ENCODE data around the gene MBP. TPM values are rescaled to one million over a fixed set of nuclear protein-coding genes. Genes with fewer than 3 reads are reported as not detected.
A peak's percentile ranks its signal among the peaks of the same experiment; 100 is the strongest.

MBP gene
- total RNA-seq, 4 donors from 2014 or later = 44.0 to 68.0 (median 60.2) TPM

- H3K27ac ChIP-seq = no peak overlapping the region
- WGBS, 2 donors = 88 to 90% methylated on average over 43 of the region's 43 CpGs
- H3K4me1 ChIP-seq = peaks cover 26 to 45% of the 10 kb centered on the region in 2 donors
- TF ChIP-seq POLR2A (IDR thresholded peaks at IDR 0.05) (no peak), CTCF (IDR thresholded peaks at IDR 0.05) (no peak)
- no peak overlapping the region for H3K4me3 ChIP-seq (replicated peaks in 1 of 3)
- intact Hi-C loops (cut with DNase I) = no loop called here
- H3K36me3 ChIP-seq = no peaks in the 10 kb centered on the region
- H3K27me3 ChIP-seq = no peaks in the 10 kb centered on the region
- H3K9me3 ChIP-seq = no peaks in the 10 kb centered on the region
- DNase-seq = no peak
Measured at GRCh38 chr18:77111951-77112746, 20.4 kb downstream of the MBP start.

- TF ChIP-seq POLR2A (IDR thresholded peaks at IDR 0.05) (no peak), CTCF (IDR thresholded peaks at IDR 0.05) (no peak)
- Histone ChIP-seq H3K27me3 (no peaks in the 10 kb centered on the region), H3K36me3 (no peaks in the 10 kb centered on the region), H3K27ac (peak overlapping the region in 1 of 3 donors; percentile 36), H3K4me3 (replicated peaks in 1 of 3) (no peak overlapping the region), H3K9me3 (no peaks in the 10 kb centered on the region), H3K4me1 (peaks cover 33 to 52% of the 10 kb centered on the region in 2 donors)
- intact Hi-C loops (cut with DNase I) = no loop called here
- 80 to 83% methylated on average over 9 to 10 of the region's 11 CpGs for WGBS, 2 donors
- no peak for DNase-seq
Measured at GRCh38 chr18:77111449-77111848, 21.1 kb downstream of the MBP start.

- Histone ChIP-seq H3K27ac (peak overlapping the region in 1 of 3 donors; percentile 36), H3K27me3 (no peaks in the 10 kb centered on the region), H3K36me3 (no peaks in the 10 kb centered on the region), H3K4me3 (replicated peaks in 1 of 3) (no peak overlapping the region), H3K9me3 (no peaks in the 10 kb centered on the region), H3K4me1 (peaks cover 38 to 53% of the 10 kb centered on the region in 2 donors)
- intact Hi-C loops (cut with DNase I) = no loop called here
- no peak for DNase-seq
- WGBS, 2 donors = 94 to 95% methylated on average over 14 of the region's 14 CpGs
- no peak for TF ChIP-seq POLR2A (IDR thresholded peaks at IDR 0.05)
- TF ChIP-seq CTCF (IDR thresholded peaks at IDR 0.05) = no peak
Measured at GRCh38 chr18:77110936-77111335, 21.6 kb downstream of the MBP start.

GRCh38 chr18:77110400-77110799 lies 22.2 kb downstream of the MBP start:
- WGBS, 2 donors = 95 to 100% methylated on average over 3 of the region's 3 CpGs
- Histone ChIP-seq H3K4me3 (replicated peaks in 1 of 3) (no peak overlapping the region), H3K27ac (no peak overlapping the region), H3K27me3 (no peaks in the 10 kb centered on the region), H3K9me3 (no peaks in the 10 kb centered on the region), H3K36me3 (no peaks in the 10 kb centered on the region), H3K4me1 (peaks cover 35 to 51% of the 10 kb centered on the region in 2 donors)
- TF ChIP-seq POLR2A (IDR thresholded peaks at IDR 0.05) (no peak), CTCF (IDR thresholded peaks at IDR 0.05) (no peak)
- intact Hi-C loops (cut with DNase I) = no loop called here
- DNase-seq = no peak

GRCh38 chr18:77109648-77110019 lies 22.9 kb downstream of the MBP start:
- no peak for TF ChIP-seq CTCF (IDR thresholded peaks at IDR 0.05)
- no peak for TF ChIP-seq POLR2A (IDR thresholded peaks at IDR 0.05)
- Histone ChIP-seq H3K9me3 (no peaks in the 10 kb centered on the region), H3K27ac (no peak overlapping the region), H3K27me3 (no peaks in the 10 kb centered on the region), H3K36me3 (no peaks in the 10 kb centered on the region), H3K4me3 (replicated peaks in 1 of 3) (no peak overlapping the region), H3K4me1 (peaks cover 29 to 44% of the 10 kb centered on the region in 2 donors)
- no peak for DNase-seq
- intact Hi-C loops (cut with DNase I) = no loop called here
- WGBS, 2 donors = 91 to 93% methylated on average over 5 of the region's 5 CpGs

Data from thyroid gland (tissue), 4 donors.